Fibroblast of skin of scalp (primary cell): ENCODE results near the gene DARS2.
"Not testable (repeated sequence)": the region's sequence is repeated elsewhere in the genome, so short reads cannot be mapped to it uniquely, and the experiment has no call there.

Experiments
- DNase-seq: peaks from one replicate; pipeline ENCODE4 v3.0.0-alpha.2; 2013

Gene DARS2

DNA sequence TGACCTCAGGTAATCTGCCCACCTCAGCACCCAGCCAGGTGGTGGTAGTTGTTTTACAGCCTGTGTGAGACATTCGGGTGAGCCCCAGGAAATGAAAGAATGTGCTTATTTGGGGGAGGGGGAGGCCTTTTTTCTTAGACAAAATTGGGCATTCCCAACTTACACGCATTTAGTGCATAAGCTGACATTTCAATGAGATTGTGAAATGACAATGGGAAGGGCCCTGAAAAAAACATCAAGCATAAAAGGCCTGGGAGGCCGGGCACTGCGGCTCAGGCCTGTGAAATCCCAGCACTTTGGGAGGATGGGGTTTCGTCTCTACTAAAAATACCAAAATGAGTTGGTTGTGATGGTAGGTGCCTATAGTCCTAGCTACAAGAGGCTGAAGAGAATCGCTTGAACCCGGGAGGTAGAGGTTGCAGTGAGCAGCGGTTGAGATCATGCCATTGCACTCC lies 38.3 kb downstream of the DARS2 start:
- no peak for DNase-seq

DNA sequence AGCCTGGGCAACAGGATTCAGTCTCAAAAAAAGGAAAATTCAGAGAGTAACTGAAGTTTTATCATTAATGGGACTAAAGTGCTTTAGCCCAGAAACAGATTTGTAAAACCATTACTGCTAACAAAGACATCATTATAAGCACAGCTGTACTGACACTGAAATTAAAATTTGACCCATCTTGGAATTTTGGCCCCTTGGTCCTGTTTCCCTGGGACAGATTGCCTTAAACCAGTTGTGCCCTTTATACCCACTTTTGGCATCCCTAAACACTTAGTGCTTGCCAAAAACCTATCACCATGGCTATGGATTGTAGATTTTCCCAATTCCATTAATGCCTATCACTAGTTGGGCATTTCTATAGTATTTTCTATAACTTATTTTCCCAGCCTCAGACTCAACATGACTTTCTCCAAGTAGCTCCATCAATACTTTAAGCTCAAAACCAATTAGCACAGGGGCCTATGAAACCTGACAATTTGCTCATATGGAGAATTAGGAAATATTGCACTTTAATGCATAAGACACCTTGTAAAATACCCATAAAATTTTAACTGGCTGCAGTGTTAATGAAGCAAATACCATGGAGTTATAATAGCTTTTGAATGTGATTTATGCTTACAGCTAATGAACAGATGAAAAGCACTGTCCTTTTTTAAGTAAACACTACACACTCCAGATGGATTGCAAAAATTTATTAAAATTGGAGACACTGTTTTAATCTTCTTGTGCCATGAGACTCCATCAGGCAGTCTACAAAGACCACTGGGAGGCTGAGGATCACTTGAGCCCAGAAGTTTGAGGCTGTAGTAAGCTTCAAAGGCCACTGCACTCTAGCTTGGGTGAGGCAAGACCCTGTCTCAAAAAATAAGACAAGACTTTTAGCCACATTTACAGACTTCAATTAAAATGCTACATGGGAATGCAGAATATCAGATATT lies 39.0 kb downstream of the DARS2 start:
- no peak for DNase-seq

DNA sequence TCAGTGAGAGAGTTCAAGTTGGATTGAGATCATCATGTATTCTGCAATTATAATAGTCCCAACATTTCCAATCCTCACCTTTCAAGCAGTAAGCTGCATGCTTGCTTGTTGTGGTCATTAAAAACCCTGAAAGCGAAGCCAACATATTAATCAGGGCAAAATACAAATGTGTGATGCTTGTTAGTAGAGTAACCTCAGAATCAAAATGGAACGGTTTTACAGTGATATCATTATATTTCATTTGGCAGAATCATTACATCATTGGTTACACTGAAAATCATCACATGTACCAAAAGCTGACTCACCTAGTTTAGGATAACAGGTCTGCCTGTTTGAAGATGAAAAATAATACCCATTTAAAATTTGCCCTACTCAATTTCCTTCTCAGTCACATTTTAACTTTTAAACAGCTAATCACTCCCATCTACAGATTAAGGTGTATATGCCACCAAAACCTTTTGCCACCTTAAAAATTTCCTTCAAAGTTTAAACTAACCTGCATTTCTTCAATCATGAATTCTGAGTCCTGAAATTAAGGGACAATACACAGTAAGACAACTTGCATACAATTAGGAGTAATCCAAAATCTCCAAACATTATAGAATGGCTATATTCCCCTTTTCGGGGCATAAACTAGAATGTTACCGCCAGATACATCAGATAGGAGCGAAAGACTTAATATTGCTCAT lies 39.9 kb downstream of the DARS2 start:
- DNase-seq = no peak

- no peak for DNase-seq
Observed at GRCh38 chr1:173865468-173866164, 41.1 kb downstream of the DARS2 start.

DNA sequence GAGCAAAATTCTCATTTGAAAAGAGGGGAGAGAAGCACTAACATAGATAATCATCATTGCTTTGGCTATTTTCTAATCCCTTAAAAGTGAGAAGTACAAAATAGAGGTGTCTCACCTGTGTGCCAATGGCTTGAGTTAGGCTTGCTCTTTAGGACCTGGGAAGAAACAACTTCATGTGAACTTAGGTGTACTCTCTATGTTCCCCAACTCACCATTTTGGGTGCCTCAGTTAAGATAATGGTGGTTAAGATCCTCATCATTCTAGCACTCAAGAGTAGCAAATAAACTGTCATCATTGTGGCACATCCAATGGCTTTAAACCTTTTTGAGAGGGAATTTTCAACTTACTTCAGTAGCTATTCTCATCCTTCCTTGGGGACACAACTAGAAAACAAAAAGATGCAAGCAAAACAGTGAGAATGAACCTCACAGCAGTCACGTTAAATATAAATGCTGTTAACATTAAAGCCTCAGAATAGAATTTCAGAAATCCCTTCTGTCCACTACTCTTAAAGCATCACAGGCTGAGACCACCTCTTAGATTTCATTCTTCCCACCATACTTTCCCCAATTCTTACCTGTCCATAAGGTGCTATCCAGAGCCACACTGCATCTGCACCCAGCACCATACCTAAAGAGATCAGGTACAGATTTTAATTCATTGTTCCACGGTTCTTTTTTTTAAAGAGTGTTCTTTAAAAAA lies 42.1 kb downstream of the DARS2 start:
- DNase-seq = no peak

GRCh38 chr1:173867141-173867752 lies 42.8 kb downstream of the DARS2 start:
- DNase-seq = no peak

- peak; percentile 100 for DNase-seq
Observed at GRCh38 chr1:173867753-173868265, 43.3 kb downstream of the DARS2 start, which contains the start of gene GAS5. GAS5 (minus strand) TSS chr1:173867989.

GRCh38 chr1:173868266-173869020 lies 44.0 kb downstream of the DARS2 start, which contains the start of gene ZBTB37:
ZBTB37 (plus strand) TSS chr1:173868380; CDS start chr1:173870226, 1,846 bp downstream.
- DNase-seq = no peak

- no peak for DNase-seq
Observed at GRCh38 chr1:173869021-173869359, 44.5 kb downstream of the DARS2 start.

DNA sequence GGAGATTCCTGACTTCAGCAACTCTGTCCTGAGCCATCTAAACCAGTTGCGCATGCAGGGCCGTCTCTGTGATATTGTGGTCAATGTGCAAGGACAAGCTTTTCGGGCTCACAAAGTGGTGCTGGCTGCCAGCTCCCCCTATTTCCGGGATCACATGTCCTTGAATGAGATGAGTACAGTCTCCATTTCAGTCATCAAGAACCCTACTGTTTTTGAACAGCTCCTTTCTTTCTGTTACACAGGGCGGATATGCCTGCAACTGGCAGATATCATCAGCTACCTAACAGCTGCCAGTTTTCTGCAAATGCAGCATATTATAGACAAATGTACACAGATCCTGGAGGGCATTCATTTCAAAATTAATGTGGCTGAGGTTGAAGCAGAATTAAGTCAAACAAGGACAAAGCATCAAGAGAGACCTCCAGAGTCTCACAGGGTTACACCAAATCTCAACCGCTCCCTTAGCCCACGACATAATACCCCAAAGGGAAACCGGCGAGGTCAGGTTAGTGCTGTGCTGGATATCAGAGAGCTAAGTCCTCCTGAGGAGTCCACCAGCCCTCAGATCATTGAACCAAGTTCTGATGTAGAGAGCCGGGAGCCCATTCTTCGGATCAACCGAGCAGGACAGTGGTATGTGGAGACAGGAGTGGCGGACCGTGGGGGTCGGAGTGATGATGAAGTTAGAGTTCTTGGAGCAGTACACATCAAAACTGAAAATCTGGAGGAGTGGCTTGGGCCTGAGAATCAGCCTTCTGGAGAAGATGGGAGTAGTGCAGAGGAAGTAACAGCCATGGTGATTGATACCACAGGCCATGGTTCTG lies 46.0 kb downstream of the DARS2 start:
- no peak for DNase-seq

GRCh38 chr1:173871091-173871490 lies 46.6 kb downstream of the DARS2 start:
- DNase-seq = no peak

DNA sequence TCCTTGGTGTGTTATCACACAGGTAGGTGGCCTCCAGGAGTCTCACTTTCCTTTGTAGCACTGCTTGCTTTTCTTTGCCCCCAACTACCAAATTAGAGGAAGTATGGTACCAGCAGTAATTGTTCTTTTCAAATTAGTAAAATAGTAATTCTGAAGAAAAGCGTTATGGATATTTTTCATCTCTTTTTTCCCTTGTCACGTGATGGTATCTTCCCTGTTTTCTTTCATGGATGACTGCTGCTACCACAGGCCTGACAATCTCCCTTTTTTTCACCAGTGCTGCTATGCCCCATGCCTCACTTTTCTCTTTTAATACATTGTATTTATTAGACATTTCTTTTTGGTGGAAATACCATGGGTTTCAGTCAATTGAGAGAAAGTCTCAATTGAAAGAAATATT lies 47.0 kb downstream of the DARS2 start:
- no peak for DNase-seq

DNA sequence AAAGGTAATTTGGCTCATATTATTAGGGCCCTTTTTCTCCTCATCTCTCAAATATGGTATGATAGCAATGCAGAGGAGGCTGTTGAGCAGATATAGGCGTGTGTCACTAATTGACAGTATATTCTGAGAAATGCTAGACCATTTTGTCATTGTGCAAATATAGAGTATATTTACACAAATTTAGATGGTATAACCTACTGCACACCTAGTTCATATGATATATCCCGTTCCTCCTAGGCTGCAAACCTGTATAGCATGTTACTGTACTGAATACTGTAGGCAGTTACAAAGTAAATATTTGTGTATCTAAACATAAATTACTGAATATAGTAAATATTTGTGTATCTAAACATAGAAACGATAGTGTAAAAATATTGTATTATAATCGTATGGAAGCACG lies 52.3 kb downstream of the DARS2 start:
- DNase-seq = no peak

GRCh38 chr1:173878251-173878650 lies 53.8 kb downstream of the DARS2 start:
- DNase-seq = no peak

GRCh38 chr1:173881117-173881516 lies 56.6 kb downstream of the DARS2 start:
- DNase-seq = not testable (repeated sequence)

GRCh38 chr1:173884701-173885100 lies 60.2 kb downstream of the DARS2 start:
- DNase-seq = no peak

- no peak for DNase-seq
Observed at GRCh38 chr1:173886746-173887611, 62.5 kb downstream of the DARS2 start.

- no peak for DNase-seq
Observed at GRCh38 chr1:173887627-173888026, 63.2 kb downstream of the DARS2 start.

DNA sequence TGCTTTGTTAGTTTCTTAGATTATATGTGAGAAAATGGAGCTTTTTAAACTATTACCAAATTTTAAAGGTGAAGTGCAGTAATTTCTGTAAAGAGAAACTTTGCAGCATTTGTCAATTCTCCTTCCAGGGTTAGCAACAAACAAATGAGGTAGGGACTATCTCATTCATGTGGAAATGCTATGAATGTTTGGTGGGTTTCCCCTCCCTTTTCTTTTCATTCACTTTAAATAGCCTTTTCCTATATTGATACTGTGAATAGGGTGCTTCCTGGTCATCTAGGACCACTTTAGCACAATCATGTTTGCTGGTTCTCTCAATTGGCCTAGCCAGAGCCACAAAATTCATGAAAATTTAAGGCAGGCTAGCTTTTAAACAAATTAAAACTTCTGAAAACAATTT lies 64.3 kb downstream of the DARS2 start:
- no peak for DNase-seq
